ENCODE measurements around the gene GBF1. TPM values are rescaled to one million over a fixed set of nuclear protein-coding genes. Genes with fewer than 3 reads are reported as not detected.

The GBF1 gene
- total and polyA plus RNA-seq, 2 donors (not counting 1 experiment from before 2014, with no cell fraction given), result 20.8 to 39.3 TPM

GRCh38 chr10:102229810-102230263, 15.5 kb upstream of the GBF1 start:
- H3K4me1 ChIP-seq (ENCODE audit: control insufficient read depth in 2 of 2, insufficient read depth in 2 of 2, low read length in 2 of 2), result peaks cover 32 to 38% of the 10 kb centered on the region in 2 donors
- Mint-ChIP-seq H3K9me3 (ENCODE audit: insufficient read depth) (no peaks in the 10 kb centered on the region), H3K27ac (peak overlapping the region; percentile 10), H3K27me3 (peaks cover 64% of the 10 kb centered on the region), H3K4me3 (peak overlapping the region; percentile 90), H3K4me1 (peaks cover 34% of the 10 kb centered on the region)
- no peaks in the 10 kb centered on the region for H3K79me2 ChIP-seq (ENCODE audit: control insufficient read depth, insufficient read depth, low read length)
- intact Hi-C loops (cut with micrococcal nuclease), result loop anchor here (1.0 to 5.0 kb wide), 9 partner anchors 15 to 353 kb away; partner anchors contain the start of genes ACTR1A, GBF1, NFKB2 and SUFU
- peak overlapping the region; percentile 69 for H3K9ac ChIP-seq (ENCODE audit: low read length)
- H4K20me1 ChIP-seq (ENCODE audit: control insufficient read depth, insufficient read depth, low read length, poor library complexity, severe bottlenecking), result no peaks in the 10 kb centered on the region
- under 1% methylated on average over 21 of the region's 24 CpGs for WGBS (ENCODE audit: insufficient coverage)
- ATAC-seq (ENCODE audit: low read depth) (peak; percentile 64), DNase-seq (peak; percentile 90)
- CTCF ChIA-PET, result interaction anchor here (0.5 to 11.2 kb wide), 53 partner anchors 8 to 486 kb away, joined by 3 to 391 read pairs (median 4); partner anchors contain the start of genes FBXL15, GBF1, NFKB2 and NOLC1
- H3K36me3 ChIP-seq (replicated peaks in 1 of 2; ENCODE audit: control extremely low read depth in 1 of 2, control insufficient read depth in 1 of 2, extremely low read depth in 1 of 2, insufficient read depth in 2 of 2, low read length in 1 of 2), result no peaks in the 10 kb centered on the region
- peak overlapping the region in 4 of 5 experiments; percentile 31 to 69 (median 54) for H3K4me3 ChIP-seq (ENCODE audit: control extremely low read depth in 1 of 5, extremely low read depth in 1 of 5, insufficient read depth in 1 of 5, low read depth in 2 of 5, low read length in 4 of 5)
- peak; percentile 92 for TF ChIP-seq CTCF (IDR thresholded peaks at IDR 0.05)
- no peak for TF ChIP-seq EZH2 (IDR thresholded peaks at IDR 0.05; ENCODE audit: borderline replicate concordance, insufficient read depth, low read depth, low read length, poor library complexity, severe bottlenecking)
- H3K27ac ChIP-seq (ENCODE audit: low read length in 2 of 2), result no peak overlapping the region
- H3K9me3 ChIP-seq (ENCODE audit: control extremely low read depth in 1 of 3, control insufficient read depth in 2 of 3, insufficient read depth in 1 of 3, low read length in 2 of 3), result peaks cover 0 to 23% (median 0%) of the 10 kb centered on the region in 3 donors
- POLR2A ChIA-PET, result interaction anchor here (0.9 to 2.0 kb wide), 4 partner anchors 15 to 354 kb away, joined by 3 to 8 read pairs (median 3); partner anchors contain the start of gene GBF1
- H2AFZ ChIP-seq (ENCODE audit: insufficient read depth, low read depth, low read length, poor library complexity, severe bottlenecking), result peak overlapping the region; percentile 91
- peaks cover 0 to 73% (median 45%) of the 10 kb centered on the region in 4 experiments for H3K27me3 ChIP-seq (replicated peaks in 1 of 4; ENCODE audit: control extremely low read depth in 1 of 4, control insufficient read depth in 3 of 4, insufficient read depth in 4 of 4, low read length in 3 of 4)
- H3K4me2 ChIP-seq (replicated peaks; ENCODE audit: low read depth, low read length, poor library complexity, severe bottlenecking), result peak overlapping the region; percentile 100
